B cell (primary cell): ENCODE results near the gene IRX4. TPM values are rescaled to one million over a fixed set of nuclear protein-coding genes. Genes with fewer than 3 reads are reported as not detected.

Source experiments
- ATAC-seq: fragments of 200-7000 bp; cut with Tn5 transposase; one replicate; pipeline ENCODE4 v1.10.0; 2021; ENCODE audit warnings: low read depth, mild to moderate bottlenecking, moderate number of reproducible peaks, moderate library complexity
- CTCF ChIA-PET: fragments of 350-600 bp; sonication (Branson Sonifier 250); formaldehyde crosslinking; loops from one replicate; lab custom pipeline; 2021; ENCODE audit warnings: antibody characterized with exemption, inconsistent platforms; lab: Charles Lee
- POLR2A ChIA-PET: fragments of 350-600 bp; sonication (Branson Sonifier 250); formaldehyde crosslinking; loops from one replicate; lab custom pipeline; 2021; ENCODE audit warnings: antibody characterized with exemption; lab: Charles Lee
- DNase-seq: peaks from one replicate; pipeline ENCODE4 v3.0.0; 2013
- H2AFZ ChIP-seq: 2 replicates; pipeline ENCODE4 v1.6.1; 2012; ENCODE audit warnings: mild to moderate bottlenecking, low read depth, low read length; ENCODE audit not compliant: insufficient read depth, poor library complexity, severe bottlenecking
- H3K27ac ChIP-seq, 2 donors: 1 replicate in 1 of 2; 2 replicates in 1 of 2; pipeline ENCODE4 v1.5.1; 2012 to 2013; ENCODE audit warnings: low read length in 2 of 2, mild to moderate bottlenecking in 2 of 2, moderate library complexity in 1 of 2
- H3K27me3 ChIP-seq, 4 experiments: fragments of 200-600 bp in 1 of 4; sonication (generic) in 1 of 4; replicated peaks in 1 of 4; 1 replicate in 2 of 4; 2 replicates in 2 of 4; pipeline versions ENCODE4 v1.6.1 to v1.7.0; 2013 to 2016; ENCODE audit warnings: low read length in 3 of 4, mild to moderate bottlenecking in 2 of 4, mixed read lengths in 1 of 4, moderate library complexity in 1 of 4; ENCODE audit not compliant: insufficient read depth in 4 of 4, control insufficient read depth in 3 of 4; ENCODE audit errors: control extremely low read depth in 1 of 4
- H3K36me3 ChIP-seq, 2 experiments: replicated peaks in 1 of 2; 1 replicate in 1 of 2; 2 replicates in 1 of 2; pipeline versions ENCODE4 v1.6.1 to v1.7.1; 2013; ENCODE audit warnings: low read length in 1 of 2; ENCODE audit not compliant: insufficient read depth in 2 of 2, control insufficient read depth in 1 of 2; ENCODE audit errors: control extremely low read depth in 1 of 2, extremely low read depth in 1 of 2
- H3K4me1 ChIP-seq, 2 donors: fragments of 200-600 bp in 1 of 2; sonication (generic) in 1 of 2; 1 replicate in 1 of 2; 2 replicates in 1 of 2; pipeline versions ENCODE4 v1.5.1 to v1.6.1; 2013 to 2017; ENCODE audit warnings: low read length in 2 of 2; ENCODE audit not compliant: control insufficient read depth in 2 of 2, insufficient read depth in 2 of 2
- H3K4me2 ChIP-seq: replicated peaks from 2 replicates; pipeline ENCODE3; 2012; ENCODE audit warnings: mild to moderate bottlenecking, low read depth, low read length; ENCODE audit not compliant: poor library complexity, severe bottlenecking
- H3K4me3 ChIP-seq, 5 experiments: fragments of 200-600 bp in 1 of 5; sonication (generic) in 1 of 5; 1 replicate in 3 of 5; 2 replicates in 2 of 5; pipeline versions ENCODE4 v1.5.1 to v1.7.0; 2011 to 2016; ENCODE audit warnings: low read length in 4 of 5, mild to moderate bottlenecking in 4 of 5, low read depth in 2 of 5, control low read depth in 1 of 5, moderate library complexity in 1 of 5; ENCODE audit not compliant: insufficient read depth in 1 of 5; ENCODE audit errors: control extremely low read depth in 1 of 5, extremely low read depth in 1 of 5
- H3K79me2 ChIP-seq: fragments of 200-600 bp; sonication (generic); one replicate; pipeline ENCODE4 v1.6.0; 2016; ENCODE audit warnings: low read length; ENCODE audit not compliant: control insufficient read depth, insufficient read depth
- H3K9ac ChIP-seq: fragments of 200-600 bp; sonication (generic); 2 replicates; pipeline ENCODE4 v1.6.1; 2017; ENCODE audit warnings: mild to moderate bottlenecking, low read length, moderate library complexity
- H3K9me3 ChIP-seq, 3 donors: one replicate each; pipeline versions ENCODE4 v1.6.1 to v1.7.1; 2013; ENCODE audit warnings: low read length in 2 of 3; ENCODE audit not compliant: control insufficient read depth in 2 of 3, insufficient read depth in 1 of 3; ENCODE audit errors: control extremely low read depth in 1 of 3
- H4K20me1 ChIP-seq: 2 replicates; pipeline ENCODE4 v1.6.0; 2012; ENCODE audit warnings: mild to moderate bottlenecking, low read length; ENCODE audit not compliant: insufficient read depth, control insufficient read depth, poor library complexity, severe bottlenecking
- H3K27ac Mint-ChIP-seq: one replicate; pipeline ENCODE4 v1.8.0; 2021; ENCODE audit warnings: mixed read lengths
- H3K27me3 Mint-ChIP-seq: one replicate; pipeline ENCODE4 v1.8.0; 2021; ENCODE audit warnings: mixed read lengths
- H3K4me1 Mint-ChIP-seq: one replicate; pipeline ENCODE4 v1.8.0; 2021; ENCODE audit warnings: mixed read lengths
- H3K4me3 Mint-ChIP-seq: one replicate; pipeline ENCODE4 v1.8.0; 2021; ENCODE audit warnings: mixed read lengths
- H3K9me3 Mint-ChIP-seq: one replicate; pipeline ENCODE4 v1.8.0; 2022; ENCODE audit warnings: mixed read lengths; ENCODE audit not compliant: insufficient read depth
- CTCF ChIP-seq: fragments of 200-600 bp; IDR thresholded peaks from one replicate; pipeline ENCODE4 v1.8.0; 2022; ENCODE audit warnings: antibody characterized with exemption, mild to moderate bottlenecking
- EZH2 ChIP-seq: IDR thresholded peaks from 2 replicates; pipeline ENCODE4 v1.6.1; 2012; ENCODE audit warnings: borderline replicate concordance, low read depth, mild to moderate bottlenecking, moderate library complexity, low read length; ENCODE audit not compliant: insufficient read depth, poor library complexity, severe bottlenecking
- WGBS: methylation state at CpG from one replicate; pipeline ENCODE4 v1.1.5; 2013; ENCODE audit warnings: missing lambda C conversion rate; ENCODE audit not compliant: insufficient coverage; 5-methylcytosine and 5-hydroxymethylcytosine counted together
- intact Hi-C: fragments of 100-400 bp; cut with micrococcal nuclease; formaldehyde crosslinking; loops from one replicate; pipeline ENCODE4 v1.10.0; 2022
- polyA plus RNA-seq: library from polyadenylated mRNA; depleted of rRNA; stranded (reverse); fragments of >200 nt; gene quantifications from 2 replicates; pipeline ENCODE4 v1.2.3, GENCODE V29; 2012
- total RNA-seq, 2 donors: library from RNA; stranded (reverse); fragments of 120-200 nt in 1 of 2; gene quantifications; 1 replicate in 1 of 2; 2 replicates in 1 of 2; pipeline versions ENCODE4 v1.2.3 to v1.2.4, GENCODE V29; 2013 to 2022

Gene IRX4
- total and polyA plus RNA-seq, 2 donors (not counting 1 experiment from before 2014, with no cell fraction given): not detected

DNA sequence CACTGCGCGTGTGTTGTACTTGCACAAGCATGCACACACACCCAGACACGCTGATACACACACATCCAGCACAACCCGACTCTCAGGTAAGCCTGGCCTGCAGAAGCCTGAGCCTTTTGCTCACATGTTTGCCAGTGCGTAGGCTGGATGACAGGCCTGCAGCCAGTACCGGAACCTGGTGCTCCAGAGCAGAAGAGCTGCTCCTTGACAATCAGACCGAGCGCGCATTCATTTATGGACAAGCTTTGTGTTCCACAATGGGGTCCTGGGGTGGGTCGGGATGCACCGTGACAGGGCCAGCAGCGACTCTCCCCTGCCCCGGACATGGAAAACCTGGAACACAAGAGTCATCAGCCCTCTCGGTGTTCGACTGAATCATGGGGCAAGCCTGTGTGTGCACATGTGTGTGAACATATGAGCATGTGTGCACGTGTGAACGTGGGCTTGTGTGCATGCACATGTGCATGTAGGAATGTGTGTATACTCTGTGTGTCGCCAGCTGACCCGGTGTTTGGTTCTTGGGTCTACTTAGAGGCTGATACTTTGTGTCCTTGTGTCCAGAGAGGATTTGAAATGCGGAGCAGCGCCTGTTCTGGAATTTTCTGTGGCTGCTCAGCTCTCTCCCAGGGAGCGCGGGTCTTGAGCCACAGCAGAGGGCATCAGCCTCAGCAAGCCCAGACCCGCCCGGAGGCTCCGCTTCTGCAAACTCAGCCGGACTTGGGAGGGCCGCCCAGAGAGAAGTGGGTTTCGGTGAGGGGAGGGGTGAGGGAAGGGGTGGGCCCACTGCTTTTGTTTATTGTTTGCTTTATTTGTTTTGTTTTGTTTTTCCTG lies 32.2 kb downstream of the IRX4 start:
- H3K4me1 ChIP-seq: no peaks in the 10 kb centered on the region
- no peak overlapping the region for H3K27ac ChIP-seq
- no peaks in the 10 kb centered on the region for H4K20me1 ChIP-seq
- WGBS: 64% methylated on average over 29 of the region's 29 CpGs
- no peak for ATAC-seq
- H3K4me2 ChIP-seq: no peak overlapping the region
- no peaks in the 10 kb centered on the region for H3K9me3 Mint-ChIP-seq
- no peak overlapping the region for H3K27ac Mint-ChIP-seq
- H3K4me3 ChIP-seq: no peak overlapping the region
- DNase-seq: no peak
- peaks cover 0 to 3% (median 0%) of the 10 kb centered on the region in 3 donors for H3K9me3 ChIP-seq
- no peak overlapping the region for H3K9ac ChIP-seq
- no peaks in the 10 kb centered on the region for H3K4me1 Mint-ChIP-seq
- intact Hi-C loops: no loop called here
- no peak overlapping the region for H3K4me3 Mint-ChIP-seq
- H3K79me2 ChIP-seq: no peaks in the 10 kb centered on the region
- TF ChIP-seq EZH2 (no peak), CTCF (no peak)
- H2AFZ ChIP-seq: no peak overlapping the region
- POLR2A ChIA-PET: no interaction called here
- peaks cover 0 to 20% (median 2%) of the 10 kb centered on the region in 4 experiments for H3K27me3 ChIP-seq
- CTCF ChIA-PET: no interaction called here
- H3K27me3 Mint-ChIP-seq: peaks cover 37% of the 10 kb centered on the region
- H3K36me3 ChIP-seq: no peaks in the 10 kb centered on the region

DNA sequence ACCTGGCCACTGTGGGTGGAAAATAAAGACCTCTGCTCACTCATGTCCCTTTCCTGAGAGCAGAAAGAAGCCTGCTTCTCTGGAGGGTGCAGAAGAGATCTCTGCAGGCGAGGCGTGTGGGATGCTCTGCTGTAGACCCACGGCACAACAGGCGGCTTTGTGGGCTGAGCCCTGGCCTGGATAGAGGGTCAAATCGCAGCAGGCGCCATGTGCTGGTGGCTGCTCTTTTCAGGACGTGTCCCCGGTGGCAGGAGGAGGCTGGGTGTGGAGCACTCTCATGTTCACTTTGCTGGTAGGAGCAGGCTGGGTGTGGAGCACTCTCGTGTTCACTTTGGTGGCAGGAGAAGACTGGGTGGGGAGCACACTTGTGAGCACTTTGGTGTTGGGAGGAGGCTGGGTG lies 35.1 kb downstream of the IRX4 start:
- ATAC-seq (no peak), DNase-seq (no peak)
- Histone ChIP-seq H3K27me3 (peaks cover 0 to 13% (median 2%) of the 10 kb centered on the region in 4 experiments), H3K9ac (no peak overlapping the region), H4K20me1 (no peaks in the 10 kb centered on the region), H3K4me1 (no peaks in the 10 kb centered on the region), H3K79me2 (no peaks in the 10 kb centered on the region), H3K4me3 (no peak overlapping the region), H3K9me3 (peaks cover 0 to 3% (median 0%) of the 10 kb centered on the region in 3 donors), H3K36me3 (no peaks in the 10 kb centered on the region), H2AFZ (no peak overlapping the region), H3K27ac (no peak overlapping the region), H3K4me2 (no peak overlapping the region)
- H3K9me3 Mint-ChIP-seq: no peaks in the 10 kb centered on the region
- peaks cover 19% of the 10 kb centered on the region for H3K27me3 Mint-ChIP-seq
- TF ChIP-seq CTCF (no peak), EZH2 (no peak)
- intact Hi-C loops: no loop called here
- 81% methylated on average over 9 of the region's 9 CpGs for WGBS
- ChIA-PET POLR2A (no interaction called here), CTCF (no interaction called here)
- no peak overlapping the region for H3K4me3 Mint-ChIP-seq
- no peak overlapping the region for H3K27ac Mint-ChIP-seq
- H3K4me1 Mint-ChIP-seq: no peaks in the 10 kb centered on the region
